Measurements from ENCODE around the gene SLC1A4.

SLC1A4 gene

DNA sequence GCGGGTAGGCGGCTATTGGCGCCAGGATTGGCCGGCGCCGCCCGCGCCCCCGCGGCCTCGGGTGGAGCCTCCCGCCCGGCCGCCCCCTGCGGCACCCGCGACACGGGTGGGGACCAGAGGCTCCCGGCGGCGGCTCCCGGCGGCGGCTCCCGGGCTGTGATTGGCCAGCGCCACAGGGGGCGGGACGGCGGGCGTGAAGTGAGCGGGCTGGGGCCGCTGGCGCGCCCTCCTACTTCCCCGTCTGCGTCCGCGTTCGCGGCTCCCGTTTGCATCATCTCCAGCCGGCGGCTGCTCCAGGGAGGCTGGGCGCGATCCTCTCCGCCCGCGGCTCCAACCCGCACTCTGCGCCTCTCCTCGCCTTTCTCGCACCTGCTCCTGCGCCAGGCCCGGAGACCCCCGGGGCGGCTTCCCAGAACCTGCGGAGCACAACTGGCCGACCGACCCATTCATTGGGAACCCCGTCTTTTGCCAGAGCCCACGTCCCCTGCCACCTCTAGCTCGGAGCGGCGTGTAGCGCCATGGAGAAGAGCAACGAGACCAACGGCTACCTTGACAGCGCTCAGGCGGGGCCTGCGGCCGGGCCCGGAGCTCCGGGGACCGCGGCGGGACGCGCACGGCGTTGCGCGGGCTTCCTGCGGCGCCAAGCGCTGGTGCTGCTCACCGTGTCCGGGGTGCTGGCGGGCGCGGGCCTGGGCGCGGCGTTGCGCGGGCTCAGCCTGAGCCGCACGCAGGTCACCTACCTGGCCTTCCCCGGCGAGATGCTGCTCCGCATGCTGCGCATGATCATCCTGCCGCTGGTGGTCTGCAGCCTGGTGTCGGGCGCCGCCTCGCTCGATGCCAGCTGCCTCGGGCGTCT lies at the start of gene SLC1A4:
Gene SLC1A4, plus strand, starts transcription at position 274 of the 856 bp plus-strand sequence. Its CDS starts 245 bp downstream, at position 519.
- Histone ChIP-seq H3K9me3 (ENCODE audit: low read depth, low read length) (no peaks in the 10 kb centered on the region), H3K36me3 (ENCODE audit: insufficient read depth, low read length) (peaks cover 16% of the 10 kb centered on the region; the same call in 1 of the 2 replicates), H3K27ac (peak within 1 kb of the TSS; percentile 89), H3K4me3 (peak within 1 kb of the TSS; percentile 93), H3K9ac (ENCODE audit: insufficient read length) (peak within 1 kb of the TSS; percentile 83)
- no peak for TF ChIP-seq EZH2 (IDR thresholded peaks at IDR 0.05)
- TF ChIP-seq POLR2AphosphoS5 (IDR thresholded peaks at IDR 0.05; ENCODE audit: borderline replicate concordance, low read depth, low read length), result 0 out of 2 replicates have a peak, but pooled peaks have one; percentile 34
- no peak for DNase-seq (ENCODE audit: low read depth, low spot score)

DNA sequence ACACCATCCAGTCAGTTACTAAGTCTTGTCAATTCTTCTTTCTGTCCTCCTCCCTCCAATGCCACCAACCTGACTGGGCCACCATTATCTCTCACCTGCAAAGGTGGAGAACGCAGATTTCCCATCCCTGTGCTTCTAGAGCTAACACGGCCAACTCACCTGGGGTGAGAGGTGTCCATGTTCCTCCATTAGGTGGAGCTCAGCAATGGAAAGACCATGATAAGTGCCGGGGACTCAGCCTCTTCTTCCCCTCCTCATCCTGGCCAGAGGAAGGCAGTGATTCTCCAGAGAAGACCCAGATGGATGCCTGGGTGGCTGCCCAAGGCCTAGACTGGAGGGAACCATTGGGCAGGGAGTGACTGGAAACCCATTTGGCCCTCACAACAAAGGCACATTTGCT lies 48.1 kb upstream of the SLC1A4 start:
- Histone ChIP-seq H3K4me3 (no peak overlapping the region), H3K27ac (no peak overlapping the region), H3K9me3 (ENCODE audit: low read depth, low read length) (no peaks in the 10 kb centered on the region), H3K9ac (ENCODE audit: insufficient read length) (no peak overlapping the region), H3K36me3 (ENCODE audit: insufficient read depth, low read length) (no peaks in the 10 kb centered on the region)
- no peak for DNase-seq (ENCODE audit: low read depth, low spot score)
- TF ChIP-seq EZH2 (IDR thresholded peaks at IDR 0.05) (no peak), FOXP2 (optimal IDR thresholded peaks at IDR 0.05; ENCODE audit: control extremely low read depth, extremely low read length, insufficient read depth) (no peak), POLR2AphosphoS5 (IDR thresholded peaks at IDR 0.05; ENCODE audit: borderline replicate concordance, low read depth, low read length) (no peak)

DNA sequence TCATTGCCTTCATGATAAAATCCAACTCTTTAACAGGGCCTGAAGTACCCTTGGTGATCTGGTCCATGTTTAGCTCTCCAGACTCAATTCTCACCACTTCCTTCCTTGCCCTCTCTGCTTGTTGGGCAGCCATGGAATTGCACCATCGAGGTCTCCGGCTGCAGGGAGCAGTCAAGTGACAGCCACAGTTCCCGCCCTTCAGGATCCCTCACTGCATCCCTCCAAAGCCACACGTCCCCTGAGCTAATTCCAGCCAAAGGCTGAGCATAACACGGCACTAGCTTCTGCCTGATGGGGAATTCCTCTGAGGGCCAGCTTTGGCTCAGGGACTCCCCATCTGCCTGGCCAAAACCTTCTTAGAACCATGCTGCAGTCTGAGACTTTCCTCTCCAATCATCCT lies 47.4 kb upstream of the SLC1A4 start:
- H3K36me3 ChIP-seq (ENCODE audit: insufficient read depth, low read length), result no peaks in the 10 kb centered on the region
- no peaks in the 10 kb centered on the region for H3K9me3 ChIP-seq (ENCODE audit: low read depth, low read length)
- no peak overlapping the region for H3K4me3 ChIP-seq
- H3K27ac ChIP-seq, result no peak overlapping the region
- TF ChIP-seq POLR2AphosphoS5 (IDR thresholded peaks at IDR 0.05; ENCODE audit: borderline replicate concordance, low read depth, low read length) (no peak), EZH2 (IDR thresholded peaks at IDR 0.05) (no peak), FOXP2 (optimal IDR thresholded peaks at IDR 0.05; ENCODE audit: control extremely low read depth, extremely low read length, insufficient read depth) (no peak)
- DNase-seq (ENCODE audit: low read depth, low spot score), result no peak
- no peak overlapping the region for H3K9ac ChIP-seq (ENCODE audit: insufficient read length)

DNA sequence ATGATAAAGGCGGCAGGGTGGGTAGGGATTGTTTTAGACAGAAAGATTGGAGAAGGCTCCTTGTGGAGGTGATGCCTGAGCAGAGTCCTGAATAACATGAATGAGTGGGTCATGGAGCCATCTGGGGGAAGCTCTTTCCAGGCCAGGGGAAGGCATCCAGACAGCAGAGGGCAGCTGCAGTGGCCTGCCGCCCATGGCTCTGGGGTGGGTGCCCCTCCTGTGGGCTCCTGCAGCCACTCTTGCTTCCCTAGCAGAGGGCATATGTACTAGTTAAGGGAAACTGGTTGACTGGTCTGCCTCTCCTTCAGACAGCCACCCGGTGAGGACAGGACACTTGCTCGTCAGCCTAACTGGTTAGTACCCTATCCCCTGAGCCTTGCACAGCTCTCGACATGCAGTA lies 46.5 kb upstream of the SLC1A4 start:
- no peaks in the 10 kb centered on the region for H3K9me3 ChIP-seq (ENCODE audit: low read depth, low read length)
- no peak for DNase-seq (ENCODE audit: low read depth, low spot score)
- no peak for TF ChIP-seq EZH2 (IDR thresholded peaks at IDR 0.05)
- TF ChIP-seq POLR2AphosphoS5 (IDR thresholded peaks at IDR 0.05; ENCODE audit: borderline replicate concordance, low read depth, low read length), result no peak
- TF ChIP-seq FOXP2 (optimal IDR thresholded peaks at IDR 0.05; ENCODE audit: control extremely low read depth, extremely low read length, insufficient read depth), result no peak
- H3K36me3 ChIP-seq (ENCODE audit: insufficient read depth, low read length), result no peaks in the 10 kb centered on the region
- no peak overlapping the region for H3K9ac ChIP-seq (ENCODE audit: insufficient read length)
- no peak overlapping the region for H3K4me3 ChIP-seq
- no peak overlapping the region for H3K27ac ChIP-seq

DNA sequence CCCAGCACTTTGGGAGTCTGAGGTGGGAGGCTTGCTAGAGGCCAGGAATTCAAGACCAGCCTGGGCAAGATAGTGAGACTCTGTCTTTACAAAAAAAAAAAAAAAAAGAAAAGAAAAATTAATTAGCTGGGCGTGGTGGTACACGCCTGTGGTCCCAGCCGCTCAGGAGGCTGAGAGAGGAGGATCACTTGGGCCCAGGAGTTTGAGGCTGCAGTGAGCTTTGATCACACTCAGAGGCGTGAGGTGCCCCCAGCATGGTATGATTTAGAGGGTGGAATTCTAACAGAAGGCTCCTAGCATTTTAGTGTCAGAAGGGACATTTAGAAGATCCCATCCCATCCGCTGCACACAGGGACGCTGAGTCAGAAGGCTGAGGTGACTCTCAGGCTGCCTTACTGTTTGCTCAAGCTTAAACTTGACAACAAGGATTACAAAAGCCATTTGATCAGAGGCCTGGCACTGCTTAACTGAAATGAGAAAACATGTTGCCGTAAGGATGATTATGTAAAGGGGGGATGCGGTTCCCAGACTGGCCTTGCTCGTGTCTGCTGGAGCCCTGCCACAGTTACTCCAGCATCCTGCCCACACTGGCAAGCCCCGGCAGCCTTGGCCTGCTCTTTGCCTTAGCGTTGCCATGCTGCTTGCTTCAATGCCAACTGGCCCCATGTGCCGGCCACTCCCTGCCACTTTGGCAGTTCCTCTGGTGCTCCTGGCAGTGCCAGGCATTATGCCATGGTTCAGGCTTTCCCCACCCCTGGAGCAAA lies 45.6 kb upstream of the SLC1A4 start:
- no peak for DNase-seq (ENCODE audit: low read depth, low spot score)
- Histone ChIP-seq H3K36me3 (ENCODE audit: insufficient read depth, low read length) (no peaks in the 10 kb centered on the region), H3K27ac (no peak overlapping the region), H3K4me3 (no peak overlapping the region), H3K9ac (ENCODE audit: insufficient read length) (no peak overlapping the region), H3K9me3 (ENCODE audit: low read depth, low read length) (no peaks in the 10 kb centered on the region)
- TF ChIP-seq EZH2 (IDR thresholded peaks at IDR 0.05), result no peak
- no peak for TF ChIP-seq FOXP2 (optimal IDR thresholded peaks at IDR 0.05; ENCODE audit: control extremely low read depth, extremely low read length, insufficient read depth)
- TF ChIP-seq POLR2AphosphoS5 (IDR thresholded peaks at IDR 0.05; ENCODE audit: borderline replicate concordance, low read depth, low read length), result no peak

DNA sequence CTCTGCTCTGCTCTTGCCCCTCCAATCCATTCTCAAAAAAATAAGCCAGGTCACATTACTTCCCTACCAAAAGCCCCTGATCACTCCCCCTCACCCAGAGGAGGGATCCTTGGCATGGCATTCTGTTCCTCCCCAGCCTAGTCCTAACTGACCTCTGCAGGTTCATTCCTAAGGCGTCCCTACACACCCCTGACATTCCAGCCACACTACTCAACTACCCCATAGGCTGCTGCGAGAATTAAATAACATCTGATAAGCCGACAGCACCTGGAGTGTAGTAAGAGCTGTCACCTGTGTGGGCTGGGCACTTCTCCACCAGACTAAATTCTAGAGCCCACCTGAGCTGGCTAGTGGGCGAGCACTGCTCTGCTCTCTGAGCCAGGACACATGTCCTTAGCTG lies 44.7 kb upstream of the SLC1A4 start:
- Histone ChIP-seq H3K4me3 (no peak overlapping the region), H3K36me3 (ENCODE audit: insufficient read depth, low read length) (no peaks in the 10 kb centered on the region), H3K27ac (no peak overlapping the region), H3K9ac (ENCODE audit: insufficient read length) (no peak overlapping the region), H3K9me3 (ENCODE audit: low read depth, low read length) (no peaks in the 10 kb centered on the region)
- TF ChIP-seq FOXP2 (optimal IDR thresholded peaks at IDR 0.05; ENCODE audit: control extremely low read depth, extremely low read length, insufficient read depth) (no peak), POLR2AphosphoS5 (IDR thresholded peaks at IDR 0.05; ENCODE audit: borderline replicate concordance, low read depth, low read length) (no peak), EZH2 (IDR thresholded peaks at IDR 0.05) (no peak)
- no peak for DNase-seq (ENCODE audit: low read depth, low spot score)

DNA sequence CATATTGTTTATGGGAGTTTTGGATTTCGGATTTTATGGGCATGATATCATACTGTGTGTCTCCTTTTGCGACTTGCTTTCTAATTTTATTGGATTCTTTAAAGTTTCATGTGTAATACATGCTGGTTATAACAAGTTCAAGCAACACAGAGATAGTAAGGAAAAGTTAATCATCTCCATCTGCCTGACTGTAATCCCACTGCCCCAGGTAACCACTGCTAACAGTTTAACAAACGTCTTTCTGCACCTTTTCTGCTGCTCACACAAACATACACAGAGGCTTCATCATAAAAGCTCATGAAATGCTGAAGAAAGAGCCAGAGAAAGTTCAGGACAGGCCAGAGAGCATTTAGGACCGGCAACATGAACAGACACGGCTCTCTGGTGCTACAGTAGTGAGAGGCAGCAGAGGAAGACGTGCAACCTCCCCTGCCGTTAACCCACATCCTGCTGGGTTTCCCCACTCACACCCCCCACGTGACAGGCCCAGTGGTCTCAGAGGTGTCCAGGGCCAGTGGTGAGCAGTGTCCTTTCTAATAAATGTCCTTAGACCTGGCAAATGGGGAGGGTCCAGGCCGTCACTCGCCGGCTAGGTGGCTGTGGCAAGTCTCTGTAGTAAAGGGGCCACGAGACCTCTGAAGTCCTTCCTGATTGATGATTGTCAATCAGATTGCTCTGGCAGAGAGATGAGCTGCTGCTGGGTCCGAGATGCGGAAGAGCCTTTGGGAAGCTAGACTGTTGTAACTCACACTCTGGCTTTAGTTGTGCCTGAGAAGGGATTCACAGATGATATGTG lies 43.0 kb upstream of the SLC1A4 start:
- Histone ChIP-seq H3K27ac (no peak overlapping the region), H3K9ac (ENCODE audit: insufficient read length) (no peak overlapping the region), H3K9me3 (ENCODE audit: low read depth, low read length) (no peaks in the 10 kb centered on the region), H3K36me3 (ENCODE audit: insufficient read depth, low read length) (no peaks in the 10 kb centered on the region), H3K4me3 (no peak overlapping the region)
- DNase-seq (ENCODE audit: low read depth, low spot score), result no peak
- TF ChIP-seq FOXP2 (optimal IDR thresholded peaks at IDR 0.05; ENCODE audit: control extremely low read depth, extremely low read length, insufficient read depth) (no peak), EZH2 (IDR thresholded peaks at IDR 0.05) (no peak), POLR2AphosphoS5 (IDR thresholded peaks at IDR 0.05; ENCODE audit: borderline replicate concordance, low read depth, low read length) (no peak)

DNA sequence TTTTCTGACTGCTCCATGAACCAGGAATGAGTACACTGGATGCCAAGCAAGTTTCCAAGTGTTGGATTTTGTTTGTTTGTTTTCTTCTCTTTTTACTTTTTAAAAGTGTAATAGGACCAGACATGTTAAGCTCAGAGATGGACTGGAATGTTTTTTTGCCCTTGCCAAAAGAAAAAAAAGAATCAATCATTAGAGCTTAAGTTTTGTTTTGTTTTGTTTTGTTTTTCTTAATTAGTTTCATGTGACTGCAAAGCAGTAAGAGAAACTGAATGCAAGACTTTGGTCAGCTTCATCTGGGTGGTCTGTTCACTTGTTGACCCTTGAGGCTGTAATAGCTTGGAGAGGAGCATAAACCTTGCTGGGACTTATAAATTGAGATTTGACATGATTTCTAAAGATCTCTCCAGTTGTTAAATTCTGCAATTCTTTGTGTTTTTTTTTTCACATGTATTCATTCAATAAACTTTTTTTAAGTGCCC lies 42.4 kb upstream of the SLC1A4 start:
- H3K27ac ChIP-seq, result no peak overlapping the region
- no peak overlapping the region for H3K9ac ChIP-seq (ENCODE audit: insufficient read length)
- no peak overlapping the region for H3K4me3 ChIP-seq
- no peaks in the 10 kb centered on the region for H3K9me3 ChIP-seq (ENCODE audit: low read depth, low read length)
- no peak for TF ChIP-seq FOXP2 (optimal IDR thresholded peaks at IDR 0.05; ENCODE audit: control extremely low read depth, extremely low read length, insufficient read depth)
- TF ChIP-seq POLR2AphosphoS5 (IDR thresholded peaks at IDR 0.05; ENCODE audit: borderline replicate concordance, low read depth, low read length), result no peak
- TF ChIP-seq EZH2 (IDR thresholded peaks at IDR 0.05), result no peak
- DNase-seq (ENCODE audit: low read depth, low spot score), result no peak
- no peaks in the 10 kb centered on the region for H3K36me3 ChIP-seq (ENCODE audit: insufficient read depth, low read length)

All from SK-N-MC (cell line).